Measurements from ENCODE around the gene ENTHD1. TPM values are rescaled to one million over a fixed set of nuclear protein-coding genes. Genes with fewer than 3 reads are reported as not detected.

Gene ENTHD1, protein sequence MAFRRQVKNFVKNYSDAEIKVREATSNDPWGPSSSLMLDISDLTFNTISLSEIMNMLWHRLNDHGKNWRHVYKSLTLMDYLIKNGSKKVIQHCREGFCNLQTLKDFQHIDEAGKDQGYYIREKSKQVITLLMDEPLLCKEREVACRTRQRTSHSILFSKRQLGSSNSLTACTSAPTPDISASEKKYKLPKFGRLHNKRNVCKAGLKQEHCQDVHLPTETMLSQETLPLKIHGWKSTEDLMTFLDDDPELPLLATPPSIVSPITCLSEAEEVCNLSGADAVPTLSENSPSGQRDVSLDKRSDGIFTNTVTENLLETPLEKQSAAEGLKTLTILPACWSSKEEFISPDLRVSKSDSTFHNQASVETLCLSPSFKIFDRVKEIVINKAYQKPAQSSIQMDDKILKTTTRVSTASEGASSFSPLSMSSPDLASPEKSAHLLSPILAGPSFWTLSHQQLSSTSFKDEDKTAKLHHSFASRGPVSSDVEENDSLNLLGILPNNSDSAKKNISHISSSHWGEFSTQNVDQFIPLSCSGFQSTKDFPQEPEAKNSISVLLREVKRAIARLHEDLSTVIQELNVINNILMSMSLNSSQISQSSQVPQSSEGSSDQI
- total RNA-seq (ENCODE audit: low replicate concordance) = not detected in 2 replicates

DNA sequence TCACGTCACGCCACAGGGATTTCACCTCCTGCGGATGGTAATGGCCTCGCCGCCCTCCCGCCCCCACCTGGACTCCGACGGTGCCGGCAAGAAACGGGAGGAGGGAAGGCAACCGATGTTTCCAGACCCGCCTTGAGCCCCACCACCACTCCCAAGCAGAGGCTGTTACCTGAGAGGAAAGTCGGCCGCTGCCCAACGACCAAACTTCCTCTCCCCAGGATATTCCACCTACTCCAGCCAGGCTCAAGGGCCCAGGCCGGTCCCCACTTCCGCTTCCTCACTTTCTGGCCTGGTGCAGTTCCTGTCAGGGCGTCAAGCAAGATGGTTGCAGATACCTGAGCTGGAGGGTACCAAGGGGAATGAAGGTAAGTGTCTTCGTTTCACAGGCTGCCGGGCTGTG, at the start of gene ENTHD1:
Gene ENTHD1 (minus strand): TSS at position 235 of the 400 bp plus-strand sequence. CDS start 6,012 bp downstream, outside the sequence.
- no peak within 1 kb of the TSS for H3K4me3 ChIP-seq (ENCODE audit: low read depth, low read length)
- DNase-seq (ENCODE audit: low read depth) = no peak
- TF ChIP-seq, protein P1, sequence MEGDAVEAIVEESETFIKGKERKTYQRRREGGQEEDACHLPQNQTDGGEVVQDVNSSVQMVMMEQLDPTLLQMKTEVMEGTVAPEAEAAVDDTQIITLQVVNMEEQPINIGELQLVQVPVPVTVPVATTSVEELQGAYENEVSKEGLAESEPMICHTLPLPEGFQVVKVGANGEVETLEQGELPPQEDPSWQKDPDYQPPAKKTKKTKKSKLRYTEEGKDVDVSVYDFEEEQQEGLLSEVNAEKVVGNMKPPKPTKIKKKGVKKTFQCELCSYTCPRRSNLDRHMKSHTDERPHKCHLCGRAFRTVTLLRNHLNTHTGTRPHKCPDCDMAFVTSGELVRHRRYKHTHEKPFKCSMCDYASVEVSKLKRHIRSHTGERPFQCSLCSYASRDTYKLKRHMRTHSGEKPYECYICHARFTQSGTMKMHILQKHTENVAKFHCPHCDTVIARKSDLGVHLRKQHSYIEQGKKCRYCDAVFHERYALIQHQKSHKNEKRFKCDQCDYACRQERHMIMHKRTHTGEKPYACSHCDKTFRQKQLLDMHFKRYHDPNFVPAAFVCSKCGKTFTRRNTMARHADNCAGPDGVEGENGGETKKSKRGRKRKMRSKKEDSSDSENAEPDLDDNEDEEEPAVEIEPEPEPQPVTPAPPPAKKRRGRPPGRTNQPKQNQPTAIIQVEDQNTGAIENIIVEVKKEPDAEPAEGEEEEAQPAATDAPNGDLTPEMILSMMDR (IDR thresholded peaks at IDR 0.05; ENCODE audit: insufficient read depth, low read length) = no peak

DNA sequence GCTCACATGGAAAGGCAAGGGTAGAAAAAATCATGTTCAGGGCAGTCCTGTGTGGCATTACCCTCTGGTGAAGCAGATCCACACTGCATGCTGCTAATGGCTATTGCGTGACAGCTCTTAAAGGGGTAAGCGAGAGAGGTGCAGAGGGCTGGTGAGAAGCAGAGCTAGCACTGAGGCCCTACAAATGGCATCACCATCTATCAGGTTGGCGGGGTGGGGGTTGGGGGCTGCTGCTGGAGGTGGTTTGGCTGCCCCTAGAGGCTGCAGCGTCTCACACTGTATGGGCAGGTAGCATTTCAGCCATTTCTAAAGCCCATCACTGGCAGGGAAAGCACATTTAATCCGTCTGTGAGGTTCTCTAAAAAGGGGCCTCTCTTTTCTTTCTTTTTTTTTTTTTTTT, 49.8 kb upstream of the ENTHD1 start:
- DNase-seq (ENCODE audit: low read depth) = no peak
- TF ChIP-seq, protein P1 (IDR thresholded peaks at IDR 0.05; ENCODE audit: insufficient read depth, low read length) = no peak
- H3K4me3 ChIP-seq (ENCODE audit: low read depth, low read length) = no peak overlapping the region

DNA sequence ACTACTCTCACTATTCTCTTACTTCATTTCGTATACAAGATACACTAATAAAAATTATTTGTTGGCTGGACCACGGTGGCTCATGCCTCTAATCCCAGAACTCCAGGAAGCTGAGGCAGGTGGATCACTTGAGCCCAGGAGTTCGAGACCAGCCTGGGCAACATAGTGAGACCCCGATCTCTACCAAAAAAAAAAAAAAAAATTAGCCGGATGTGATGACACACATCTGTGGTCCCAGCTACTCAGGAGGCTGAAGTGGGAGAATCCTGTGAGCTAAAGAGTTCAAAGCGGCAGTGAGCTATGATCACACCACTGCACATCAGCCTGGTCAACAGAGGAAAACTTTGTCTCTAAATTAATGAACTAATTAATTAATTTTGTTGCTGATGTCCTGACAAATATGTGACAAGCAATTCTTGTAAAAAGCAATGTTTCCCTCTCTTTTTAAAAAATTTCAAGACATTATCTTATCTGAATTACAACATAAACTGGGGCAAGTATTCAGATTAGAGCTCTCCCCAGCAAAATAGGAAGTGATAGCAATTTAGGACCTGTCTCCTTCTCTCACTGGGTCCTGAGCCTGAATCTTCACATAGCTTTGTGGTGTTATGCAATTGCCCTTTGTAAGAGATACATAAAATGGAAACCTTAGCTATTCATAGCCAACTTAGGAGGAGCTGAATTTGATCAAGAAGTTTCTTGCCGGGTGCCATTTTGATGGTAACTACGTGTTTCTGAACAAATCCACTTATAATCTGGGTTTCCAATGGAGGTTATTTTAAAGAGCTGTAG, 49.1 kb upstream of the ENTHD1 start:
- no peak for DNase-seq (ENCODE audit: low read depth)
- no peak overlapping the region for H3K4me3 ChIP-seq (ENCODE audit: low read depth, low read length)
- TF ChIP-seq, protein P1 (IDR thresholded peaks at IDR 0.05; ENCODE audit: insufficient read depth, low read length) = no peak

DNA sequence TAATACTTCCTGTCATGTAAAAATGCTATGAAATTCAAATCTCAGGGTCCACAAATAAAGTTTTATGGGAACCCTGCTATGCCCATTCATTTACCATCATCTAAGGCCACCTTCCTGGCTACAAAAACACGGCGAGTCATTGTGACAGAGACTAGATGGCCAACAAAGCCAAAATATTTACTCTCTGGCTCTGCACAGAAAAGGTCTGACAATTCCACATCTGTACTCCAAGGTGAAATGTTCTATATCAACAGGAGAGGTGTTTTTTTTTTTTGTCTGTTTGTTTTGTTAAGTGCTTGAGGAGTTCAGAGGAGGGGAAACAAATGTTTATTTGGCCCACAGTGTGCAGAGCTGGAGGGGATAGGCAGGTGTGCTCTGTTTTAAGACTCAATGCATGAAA, 48.0 kb upstream of the ENTHD1 start:
- TF ChIP-seq, protein P1 (IDR thresholded peaks at IDR 0.05; ENCODE audit: insufficient read depth, low read length) = no peak

DNA sequence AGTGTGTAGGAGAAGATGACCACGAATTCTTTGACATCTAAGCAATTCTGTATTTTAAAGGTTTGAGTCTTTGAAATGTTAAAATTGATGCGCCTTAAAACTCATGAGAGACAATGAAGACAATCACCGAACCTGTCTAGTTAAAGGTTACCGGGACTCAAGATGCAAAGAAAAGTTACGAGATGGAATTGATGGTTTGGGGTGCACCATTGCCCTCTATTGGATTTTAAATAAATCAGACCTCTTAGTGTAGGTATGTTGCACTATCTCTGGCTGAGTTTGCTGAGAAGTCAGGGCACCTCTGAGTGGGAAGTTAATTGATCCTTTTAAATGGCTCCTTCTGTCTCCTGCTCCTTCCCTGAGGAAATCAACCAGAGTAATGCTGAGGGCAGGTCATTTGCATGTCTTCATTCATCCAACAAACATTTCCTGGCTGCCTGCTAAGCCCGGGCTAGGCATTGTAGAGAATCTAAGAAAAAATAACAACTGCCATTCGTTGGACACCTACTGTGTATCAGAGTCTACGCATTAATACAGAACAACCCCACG, 47.3 kb upstream of the ENTHD1 start:
- H3K4me3 ChIP-seq (ENCODE audit: low read depth, low read length) = no peak overlapping the region
- TF ChIP-seq, protein P1 (IDR thresholded peaks at IDR 0.05; ENCODE audit: insufficient read depth, low read length) = no peak
- DNase-seq (ENCODE audit: low read depth) = no peak

More for the DNA sequence above, 48.0 kb upstream of the ENTHD1 start:
- no peak overlapping the region for H3K4me3 ChIP-seq (ENCODE audit: low read depth, low read length)
- no peak for DNase-seq (ENCODE audit: low read depth)

DNA sequence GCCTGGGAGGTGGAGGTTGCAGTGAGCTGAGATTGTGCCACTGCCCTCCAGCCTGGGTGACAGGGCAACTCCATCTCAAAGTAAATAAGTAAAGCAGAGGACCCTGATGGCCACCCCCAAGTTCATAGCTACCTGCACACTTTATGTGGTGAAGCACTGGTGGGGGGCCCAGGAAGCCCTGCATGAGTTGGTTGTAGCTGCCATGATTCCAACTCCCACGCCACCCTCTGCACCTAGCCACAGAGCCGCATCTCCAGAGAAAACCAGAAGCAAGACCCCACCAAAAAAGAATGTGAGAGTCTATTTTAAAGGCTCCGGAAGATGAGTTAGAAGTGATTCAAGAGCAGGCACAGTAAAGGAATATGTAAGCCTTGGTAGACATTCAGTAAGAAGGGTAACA, 46.3 kb upstream of the ENTHD1 start:
- no peak for DNase-seq (ENCODE audit: low read depth)
- no peak overlapping the region for H3K4me3 ChIP-seq (ENCODE audit: low read depth, low read length)
- TF ChIP-seq, protein P1 (IDR thresholded peaks at IDR 0.05; ENCODE audit: insufficient read depth, low read length) = no peak

All from fibroblast of the aortic adventitia (primary cell).